ENCODE results near the gene MELTF. TPM values are rescaled to one million over a fixed set of nuclear protein-coding genes. Genes with fewer than 3 reads are reported as not detected.
"Not testable (repeated sequence)": the region's sequence is repeated elsewhere in the genome, so short reads cannot be mapped to it uniquely, and the experiment has no call there.

The MELTF gene
- total and polyA plus RNA-seq, 2 experiments from 2014 or later, result 74.0 to 121 TPM

DNA sequence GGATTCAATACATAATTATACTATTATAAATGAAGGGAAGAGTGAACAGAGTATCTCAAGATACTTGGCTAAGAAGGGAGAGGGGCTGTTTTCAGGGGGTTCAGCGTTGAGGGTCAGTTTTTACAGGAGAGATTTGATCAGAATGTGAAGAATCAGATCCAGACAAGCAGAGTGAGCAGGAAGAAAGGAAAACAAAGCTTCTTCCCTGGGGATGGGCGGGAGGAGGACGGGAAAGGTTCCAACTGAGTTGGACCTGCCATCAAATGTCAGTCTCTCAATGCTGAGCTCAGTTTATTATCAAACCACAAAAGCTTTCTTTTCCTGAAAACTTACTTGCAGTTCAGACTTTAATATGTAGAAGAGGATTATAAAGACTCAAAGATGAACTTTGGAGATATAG, 6.0 kb upstream of the MELTF start:
- Histone ChIP-seq H3K9me2 (replicated peaks; ENCODE audit: insufficient read depth) (no peaks in the 10 kb centered on the region), H3K27ac (no peak overlapping the region), H3K79me2 (no peaks in the 10 kb centered on the region), H4K20me1 (ENCODE audit: insufficient read depth, poor library complexity, severe bottlenecking) (no peaks in the 10 kb centered on the region), H3K4me2 (no peak overlapping the region), H2AFZ (no peak overlapping the region), H3K4me1 (ENCODE audit: insufficient read depth) (peaks cover 12% of the 10 kb centered on the region), H3K4me3 (no peak overlapping the region), H3K9me3 (ENCODE audit: low read depth) (no peaks in the 10 kb centered on the region), H3K27me3 (no peaks in the 10 kb centered on the region), H3K36me3 (replicated peaks; ENCODE audit: insufficient read depth, low read depth) (no peaks in the 10 kb centered on the region)
- TF ChIP-seq EZH2 (IDR thresholded peaks at IDR 0.05; ENCODE audit: borderline replicate concordance) (no peak), EZH2phosphoT487 (IDR thresholded peaks at IDR 0.05; ENCODE audit: low read depth, severe bottlenecking, unreplicated experiment) (no peak)
- TF ChIP-seq, protein P1, sequence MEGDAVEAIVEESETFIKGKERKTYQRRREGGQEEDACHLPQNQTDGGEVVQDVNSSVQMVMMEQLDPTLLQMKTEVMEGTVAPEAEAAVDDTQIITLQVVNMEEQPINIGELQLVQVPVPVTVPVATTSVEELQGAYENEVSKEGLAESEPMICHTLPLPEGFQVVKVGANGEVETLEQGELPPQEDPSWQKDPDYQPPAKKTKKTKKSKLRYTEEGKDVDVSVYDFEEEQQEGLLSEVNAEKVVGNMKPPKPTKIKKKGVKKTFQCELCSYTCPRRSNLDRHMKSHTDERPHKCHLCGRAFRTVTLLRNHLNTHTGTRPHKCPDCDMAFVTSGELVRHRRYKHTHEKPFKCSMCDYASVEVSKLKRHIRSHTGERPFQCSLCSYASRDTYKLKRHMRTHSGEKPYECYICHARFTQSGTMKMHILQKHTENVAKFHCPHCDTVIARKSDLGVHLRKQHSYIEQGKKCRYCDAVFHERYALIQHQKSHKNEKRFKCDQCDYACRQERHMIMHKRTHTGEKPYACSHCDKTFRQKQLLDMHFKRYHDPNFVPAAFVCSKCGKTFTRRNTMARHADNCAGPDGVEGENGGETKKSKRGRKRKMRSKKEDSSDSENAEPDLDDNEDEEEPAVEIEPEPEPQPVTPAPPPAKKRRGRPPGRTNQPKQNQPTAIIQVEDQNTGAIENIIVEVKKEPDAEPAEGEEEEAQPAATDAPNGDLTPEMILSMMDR (IDR thresholded peaks at IDR 0.05; ENCODE audit: poor library complexity), result no peak
- no peak for DNase-seq (ENCODE audit: low spot score)
- WGBS (ENCODE audit: low lambda C conversion rate, missing lambda C conversion rate), result 80% methylated on average over 3 of the region's 3 CpGs

DNA sequence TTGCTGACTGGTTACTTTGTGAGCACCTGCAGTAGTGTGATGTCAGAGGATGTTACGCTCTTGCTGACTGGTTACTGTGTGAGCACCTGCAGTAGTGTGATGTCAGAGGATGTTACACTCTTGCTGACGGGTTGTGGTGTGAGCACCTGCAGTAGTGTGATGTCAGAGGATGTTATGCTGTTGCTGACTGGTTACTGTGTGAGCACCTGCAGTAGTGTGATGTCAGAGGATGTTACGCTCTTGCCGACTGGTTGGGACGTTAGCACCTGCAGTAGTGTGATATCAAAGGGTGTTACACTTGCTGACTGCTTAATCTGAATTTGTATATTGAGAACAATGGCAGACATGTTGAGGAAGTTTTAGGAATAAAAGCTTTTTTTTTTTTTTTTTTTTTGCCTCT, 5.2 kb upstream of the MELTF start:
- 88% methylated on average over 5 of the region's 5 CpGs for WGBS (ENCODE audit: low lambda C conversion rate, missing lambda C conversion rate)
- H3K4me3 ChIP-seq; H2AFZ ChIP-seq; H3K79me2 ChIP-seq; DNase-seq (ENCODE audit: low spot score); H3K27me3 ChIP-seq; H4K20me1 ChIP-seq (ENCODE audit: insufficient read depth, poor library complexity, severe bottlenecking); H3K4me2 ChIP-seq; H3K36me3 ChIP-seq (replicated peaks; ENCODE audit: insufficient read depth, low read depth); H3K9me2 ChIP-seq (replicated peaks; ENCODE audit: insufficient read depth); H3K9me3 ChIP-seq (ENCODE audit: low read depth); H3K27ac ChIP-seq: not testable (repeated sequence)
- peaks cover 13% of the 10 kb centered on the region for H3K4me1 ChIP-seq (ENCODE audit: insufficient read depth)

DNA sequence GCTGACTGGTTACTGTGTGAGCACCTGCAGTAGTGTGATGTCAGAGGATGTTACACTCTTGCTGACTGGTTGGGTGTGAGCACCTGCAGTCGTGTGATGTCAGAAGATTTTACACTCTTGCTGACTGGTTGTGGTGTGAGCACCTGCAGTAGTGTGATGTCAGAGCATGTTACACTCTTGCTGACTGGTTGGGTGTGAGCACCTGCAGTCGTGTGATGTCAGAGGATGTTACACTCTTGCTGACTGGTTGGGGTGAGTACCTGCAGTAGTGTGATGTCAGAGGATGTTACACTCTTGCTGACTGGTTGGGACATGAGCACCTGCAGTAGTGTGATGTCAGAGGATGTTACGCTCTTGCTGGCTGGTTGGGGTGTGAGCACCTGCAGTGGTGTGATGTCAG, 4.1 kb upstream of the MELTF start:
- not testable (repeated sequence) for H2AFZ ChIP-seq; H3K79me2 ChIP-seq; DNase-seq (ENCODE audit: low spot score); H3K4me3 ChIP-seq; H3K4me2 ChIP-seq; H3K36me3 ChIP-seq (replicated peaks; ENCODE audit: insufficient read depth, low read depth); H3K27ac ChIP-seq; H3K9me2 ChIP-seq (replicated peaks; ENCODE audit: insufficient read depth); H3K9me3 ChIP-seq (ENCODE audit: low read depth); H3K27me3 ChIP-seq; H4K20me1 ChIP-seq (ENCODE audit: insufficient read depth, poor library complexity, severe bottlenecking)
- H3K4me1 ChIP-seq (ENCODE audit: insufficient read depth), result peaks cover 21% of the 10 kb centered on the region
- WGBS (ENCODE audit: low lambda C conversion rate, missing lambda C conversion rate), result 83% methylated on average over 3 of the region's 3 CpGs

DNA sequence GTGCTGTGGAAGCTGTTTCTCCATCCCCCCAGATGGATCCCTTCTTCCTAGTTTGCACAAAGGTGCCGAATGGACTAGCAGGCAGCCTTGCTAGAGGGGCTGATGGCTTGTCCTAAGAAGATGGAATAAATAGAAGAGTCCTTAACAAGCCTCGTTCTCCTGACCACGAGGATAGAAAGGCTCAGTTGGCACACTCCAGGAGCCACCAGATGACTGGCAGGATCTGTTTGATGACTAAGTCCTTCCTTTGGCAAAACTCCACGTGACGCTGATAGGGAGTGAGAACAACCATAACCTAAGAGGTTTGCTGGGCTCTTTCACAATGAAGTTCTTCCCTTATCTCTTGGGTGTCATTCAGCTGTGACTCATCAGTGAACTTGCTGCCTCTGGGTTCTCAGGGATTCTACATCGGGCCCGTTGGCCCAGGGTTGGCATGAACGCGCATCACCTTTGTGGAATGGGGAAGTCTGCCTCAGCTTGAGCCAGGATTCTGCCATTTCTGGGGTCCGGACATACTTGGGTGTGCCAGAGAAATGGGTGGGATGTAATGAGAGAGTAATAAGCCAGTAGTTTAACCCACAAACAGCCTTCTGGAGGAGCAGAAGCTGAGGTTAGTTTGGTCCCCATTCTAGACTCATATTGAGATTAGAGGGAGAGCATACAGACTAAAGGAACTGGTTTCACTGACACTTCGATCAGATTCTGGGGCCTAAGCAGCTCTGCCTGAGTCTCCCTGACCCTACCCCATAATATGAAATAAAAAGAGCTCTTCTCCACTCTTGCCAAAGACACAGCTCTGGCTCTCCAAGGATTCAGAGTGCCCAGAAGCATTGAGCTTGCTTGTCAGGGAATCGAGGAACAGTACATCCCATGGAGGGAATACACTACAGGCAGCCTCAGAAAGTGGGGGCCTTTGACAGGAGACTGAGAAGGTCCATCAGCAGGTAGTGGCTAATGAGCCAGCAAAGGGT, 2.0 kb upstream of the MELTF start:
- Histone ChIP-seq H3K36me3 (replicated peaks; ENCODE audit: insufficient read depth, low read depth) (no peaks in the 10 kb centered on the region), H4K20me1 (ENCODE audit: insufficient read depth, poor library complexity, severe bottlenecking) (no peaks in the 10 kb centered on the region), H3K4me3 (no peak overlapping the region), H2AFZ (no peak overlapping the region), H3K27me3 (no peaks in the 10 kb centered on the region), H3K9me3 (ENCODE audit: low read depth) (no peaks in the 10 kb centered on the region), H3K79me2 (peaks cover 5% of the 10 kb centered on the region), H3K4me2 (no peak overlapping the region), H3K4me1 (ENCODE audit: insufficient read depth) (peaks cover 27% of the 10 kb centered on the region), H3K27ac (peak overlapping the region; percentile 90), H3K9me2 (replicated peaks; ENCODE audit: insufficient read depth) (no peaks in the 10 kb centered on the region)
- peak; percentile 95 for DNase-seq (ENCODE audit: low spot score)
- TF ChIP-seq, protein P1 (IDR thresholded peaks at IDR 0.05; ENCODE audit: poor library complexity), result no peak
- TF ChIP-seq EZH2 (IDR thresholded peaks at IDR 0.05; ENCODE audit: borderline replicate concordance), result no peak
- no peak for TF ChIP-seq EZH2phosphoT487 (IDR thresholded peaks at IDR 0.05; ENCODE audit: low read depth, severe bottlenecking, unreplicated experiment)
- WGBS (ENCODE audit: low lambda C conversion rate, missing lambda C conversion rate), result 46% methylated on average over 12 of the region's 12 CpGs

Measured in hepatocyte (in vitro differentiated cells).